VCaP (cell line): ENCODE data around the gene LPCAT1.

Source experiments
- H3K27ac ChIP-seq: fragments of 450-650 bp; 2 replicates; pipeline ENCODE4 v1.5.1; 2017
- CTCF ChIP-seq: fragments of 450-650 bp; conservative IDR thresholded peaks from 2 replicates; pipeline ENCODE4 v1.5.1; 2017; ENCODE audit warnings: mild to moderate bottlenecking, moderate library complexity

Gene LPCAT1

GRCh38 chr5:1545805-1546355 lies 22.1 kb upstream of the LPCAT1 start:
- H3K27ac ChIP-seq: no peak overlapping the region

GRCh38 chr5:1545126-1545804 lies 21.5 kb upstream of the LPCAT1 start:
- no peak for TF ChIP-seq CTCF
- no peak overlapping the region for H3K27ac ChIP-seq

More at GRCh38 chr5:1545805-1546355, 22.1 kb upstream of the LPCAT1 start:
- TF ChIP-seq CTCF: no peak

- no peak for TF ChIP-seq CTCF
- no peak overlapping the region for H3K27ac ChIP-seq
Observed at GRCh38 chr5:1544294-1544961, 20.7 kb upstream of the LPCAT1 start.

- H3K27ac ChIP-seq: no peak overlapping the region
- TF ChIP-seq CTCF: no peak
Observed at GRCh38 chr5:1543398-1544293, 19.9 kb upstream of the LPCAT1 start.

- no peak overlapping the region for H3K27ac ChIP-seq
- TF ChIP-seq CTCF: no peak
Observed at GRCh38 chr5:1542781-1543180, 19.0 kb upstream of the LPCAT1 start.

- TF ChIP-seq CTCF: no peak
- no peak overlapping the region for H3K27ac ChIP-seq
Observed at GRCh38 chr5:1541702-1542400, 18.1 kb upstream of the LPCAT1 start.
